Activated CD4-positive, alpha-beta T cell treated with anti-CD3 and anti-CD28 coated beads for 36 hours (primary cell): ENCODE measurements around the gene RTL10. TPM values are rescaled to one million over a fixed set of nuclear protein-coding genes. Genes with fewer than 3 reads are reported as not detected.
A peak's percentile ranks its signal among the peaks of the same experiment; 100 is the strongest.

Source experiments
- ATAC-seq: fragments of 200-7000 bp; cut with Tn5 transposase; one replicate; pipeline ENCODE4 v1.10.0; 2021; ENCODE audit warnings: mild to moderate bottlenecking, moderate library complexity
- CTCF ChIA-PET: fragments of 350-600 bp; sonication (Branson Sonifier 250); formaldehyde crosslinking; loops from one replicate; lab custom pipeline; 2021; ENCODE audit warnings: antibody characterized with exemption; lab: Charles Lee
- POLR2A ChIA-PET: fragments of 350-600 bp; sonication (Branson Sonifier 250); formaldehyde crosslinking; loops from one replicate; lab custom pipeline; 2021; ENCODE audit warnings: antibody characterized with exemption, inconsistent platforms; lab: Charles Lee
- DNase-seq: peaks from one replicate; pipeline ENCODE4 v3.0.0-alpha.2; 2020
- H3K27ac Mint-ChIP-seq: one replicate; pipeline ENCODE4 v1.8.0; 2021; ENCODE audit warnings: mixed read lengths
- H3K27me3 Mint-ChIP-seq: one replicate; pipeline ENCODE4 v1.8.0; 2021; ENCODE audit warnings: mixed read lengths
- H3K36me3 Mint-ChIP-seq: one replicate; pipeline ENCODE4 v1.8.0; 2021; ENCODE audit warnings: low read depth, mixed read lengths
- H3K4me1 Mint-ChIP-seq: one replicate; pipeline ENCODE4 v1.8.0; 2021; ENCODE audit warnings: mixed read lengths
- H3K4me3 Mint-ChIP-seq: one replicate; pipeline ENCODE4 v1.8.0; 2021; ENCODE audit warnings: mild to moderate bottlenecking, moderate library complexity, mixed read lengths
- H3K9me3 Mint-ChIP-seq: one replicate; pipeline ENCODE4 v1.8.0; 2021; ENCODE audit warnings: low read depth, mixed read lengths
- intact Hi-C, 2 experiments: fragments of 100-400 bp; cut with DNase I in 1 of 2; cut with micrococcal nuclease in 1 of 2; formaldehyde crosslinking; loops; one replicate each; pipeline versions ENCODE4 v1.14.2 to v1.15.1; 2022 to 2024; cut with DNase I, micrococcal nuclease
- total RNA-seq, 2 experiments: library from RNA; stranded (reverse); gene quantifications; one replicate each; pipeline ENCODE4 v1.2.3, GENCODE V29; 2021

The RTL10 gene
- total RNA-seq, 2 experiments from 2014 or later, result 14.9 to 15.6 TPM

DNA sequence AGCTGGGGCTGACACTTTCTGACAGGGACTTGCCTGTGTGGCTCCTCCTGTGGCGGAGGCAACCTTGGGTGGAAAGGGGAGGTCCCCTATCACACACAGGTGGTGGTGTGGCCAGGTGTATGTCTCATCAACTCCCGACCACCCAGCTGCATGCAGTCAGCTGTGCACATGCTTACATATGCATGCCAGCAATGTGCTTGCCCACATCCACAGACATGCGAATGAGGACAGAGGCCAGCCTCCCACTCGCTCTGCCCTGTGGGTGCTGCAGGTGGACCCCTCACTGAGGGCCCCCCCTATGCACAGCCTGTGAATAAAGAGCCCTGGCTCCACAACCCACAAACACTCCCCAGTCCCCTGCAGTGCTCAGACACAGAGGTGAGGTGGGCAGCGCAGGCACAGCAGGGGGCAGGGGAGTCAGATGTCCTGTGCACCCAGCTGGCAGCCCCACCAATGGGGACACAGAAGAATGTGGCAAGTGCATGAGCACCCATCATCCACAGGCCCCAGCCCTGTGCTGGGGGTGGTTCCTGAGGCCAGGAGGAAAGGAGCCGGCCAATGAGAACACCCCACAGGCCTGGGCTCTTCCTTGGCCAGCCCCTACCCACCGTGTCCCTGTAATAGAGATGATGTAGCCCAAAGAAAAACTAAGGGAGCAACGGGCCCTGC lies 9.5 kb downstream of the RTL10 start:
- Mint-ChIP-seq H3K36me3 (peaks cover 20% of the 10 kb centered on the region), H3K27ac (peak overlapping the region; percentile 29), H3K4me3 (no peak overlapping the region), H3K4me1 (peaks cover 21% of the 10 kb centered on the region), H3K27me3 (no peaks in the 10 kb centered on the region), H3K9me3 (no peaks in the 10 kb centered on the region)
- peak; percentile 42 for ATAC-seq
- intact Hi-C loops, result loop anchor here in 1 of 2 experiments (2.0 kb wide), 1 partner anchor 66 kb away; no protein-coding TSS in a partner anchor
- DNase-seq, result peak; percentile 34
- ChIA-PET CTCF (interaction anchor here (1.0 to 2.0 kb wide), 4 partner anchors 10 to 166 kb away, joined by 3 to 5 read pairs (median 3); partner anchors contain the start of gene GP1BB), POLR2A (interaction anchor here (1.0 kb wide), 1 partner anchor 10 kb away, joined by 3 read pairs; no protein-coding TSS in a partner anchor)

DNA sequence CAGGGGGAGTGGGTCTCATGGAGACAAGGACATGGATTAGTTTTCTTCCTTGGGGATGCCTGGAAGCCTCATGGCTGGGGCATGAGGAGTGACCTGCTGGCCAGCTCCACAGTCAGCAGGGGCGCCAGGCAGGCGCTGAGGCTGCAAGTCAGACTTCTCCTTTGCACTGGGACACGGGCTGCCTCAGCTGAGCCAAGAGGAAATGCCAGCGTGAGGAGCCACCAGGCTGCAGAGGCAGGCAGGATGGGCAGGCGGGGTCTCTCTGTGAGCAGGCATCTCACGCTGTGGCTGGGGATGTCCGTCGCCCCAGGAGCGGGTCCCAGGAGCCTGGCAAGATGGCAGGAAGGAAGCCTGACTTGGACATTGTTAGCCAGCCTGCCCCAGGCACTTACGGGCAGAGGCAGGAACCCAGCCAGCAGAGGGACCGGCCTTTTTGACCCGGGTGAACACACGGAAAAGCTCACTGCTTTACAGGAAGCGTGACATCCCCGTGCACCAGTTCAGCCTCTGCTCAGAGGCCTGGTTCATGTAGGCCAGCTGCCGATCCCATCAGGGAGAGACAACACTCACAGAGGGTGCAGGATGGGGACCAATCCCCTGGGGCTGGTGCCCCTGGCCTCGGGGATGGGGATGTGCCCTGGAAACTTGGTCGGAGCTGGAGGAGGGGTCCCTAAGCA lies 10.2 kb downstream of the RTL10 start:
- ChIA-PET POLR2A (interaction anchor here (1.0 kb wide), 1 partner anchor 11 kb away, joined by 3 read pairs; no protein-coding TSS in a partner anchor), CTCF (interaction anchor here (1.0 to 2.0 kb wide), 4 partner anchors 10 to 165 kb away, joined by 3 to 5 read pairs (median 3); partner anchors contain the start of gene GP1BB)
- Mint-ChIP-seq H3K4me3 (peak overlapping the region; percentile 20), H3K4me1 (peaks cover 19% of the 10 kb centered on the region), H3K27ac (peak overlapping the region; percentile 29), H3K9me3 (no peaks in the 10 kb centered on the region), H3K36me3 (peaks cover 18% of the 10 kb centered on the region), H3K27me3 (no peaks in the 10 kb centered on the region)
- DNase-seq (peak; percentile 46), ATAC-seq (peak; percentile 65)
- intact Hi-C loops, result loop anchor here in 1 of 2 experiments (2.0 kb wide), 1 partner anchor 66 kb away; no protein-coding TSS in a partner anchor

DNA sequence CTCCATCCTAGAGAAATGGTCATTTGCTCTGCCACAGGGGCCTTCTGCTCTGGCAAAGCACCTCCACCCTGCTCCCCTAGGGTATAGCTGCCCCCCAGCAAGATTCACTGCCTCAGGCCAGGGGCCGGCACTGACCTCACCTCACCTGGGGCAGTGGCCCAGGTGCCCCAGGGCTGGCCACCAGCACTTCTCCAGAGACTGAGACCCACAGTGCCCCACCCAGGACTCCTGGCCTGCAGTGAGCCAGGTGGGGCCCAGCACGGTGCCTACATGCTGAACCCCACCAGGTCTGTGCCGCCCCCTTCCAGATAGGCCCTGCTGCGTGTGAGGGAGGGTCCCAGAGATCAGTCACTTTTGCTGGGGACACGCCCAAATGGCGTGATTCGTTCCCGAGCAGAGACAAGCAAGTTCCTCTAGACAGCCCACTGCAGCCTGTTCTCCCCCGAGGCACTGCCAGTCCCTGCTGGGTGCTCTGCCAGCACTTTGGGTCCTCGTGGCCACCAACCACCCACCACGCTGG lies 10.8 kb downstream of the RTL10 start:
- intact Hi-C loops, result loop anchor here in 1 of 2 experiments (2.0 kb wide), 1 partner anchor 67 kb away; no protein-coding TSS in a partner anchor
- Mint-ChIP-seq H3K9me3 (no peaks in the 10 kb centered on the region), H3K27me3 (no peaks in the 10 kb centered on the region), H3K4me3 (no peak overlapping the region), H3K27ac (no peak overlapping the region), H3K4me1 (peaks cover 19% of the 10 kb centered on the region), H3K36me3 (peaks cover 17% of the 10 kb centered on the region)
- ATAC-seq (peak; percentile 8), DNase-seq (no peak)
- POLR2A ChIA-PET, result interaction anchor here (1.0 kb wide), 1 partner anchor 12 kb away, joined by 3 read pairs; no protein-coding TSS in a partner anchor
- CTCF ChIA-PET, result interaction anchor here (1.0 to 2.0 kb wide), 4 partner anchors 9 to 164 kb away, joined by 3 to 5 read pairs (median 3); partner anchors contain the start of gene GP1BB

DNA sequence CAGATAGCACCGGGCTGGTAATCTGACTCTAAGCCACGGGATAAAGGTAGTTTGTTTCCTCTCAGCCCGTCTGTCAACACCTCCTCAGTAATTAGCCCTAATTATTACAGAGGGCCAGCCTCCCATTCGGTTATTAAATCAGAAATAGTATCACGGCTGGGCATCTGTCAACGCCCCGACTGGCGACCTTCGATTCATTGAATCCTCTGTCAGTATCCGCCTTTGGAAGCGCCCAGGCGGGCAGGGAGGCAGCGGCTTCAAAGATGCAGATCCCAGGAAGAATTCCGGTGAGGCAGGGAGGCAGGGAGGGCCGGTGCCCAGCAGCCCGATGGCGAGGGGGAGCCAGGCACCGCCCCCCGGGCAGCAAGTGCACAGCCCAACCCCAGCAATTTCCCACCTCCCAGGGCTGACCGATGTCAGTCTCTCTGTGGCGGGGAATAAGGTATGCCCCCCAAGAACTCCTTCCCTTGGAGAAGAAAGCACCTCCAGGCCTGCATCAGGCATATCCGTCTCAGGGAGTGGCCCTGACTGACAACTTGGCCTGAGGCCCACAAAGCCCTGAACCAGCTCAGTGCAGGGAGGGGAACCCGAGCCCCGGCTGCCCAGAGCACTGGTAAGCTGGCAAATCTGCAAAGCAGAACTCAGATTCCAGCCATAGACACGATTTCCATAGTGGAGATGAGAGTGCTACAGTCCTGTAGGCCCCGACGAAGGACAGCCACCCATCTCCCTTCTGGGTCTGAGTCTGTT lies 11.4 kb downstream of the RTL10 start:
- CTCF ChIA-PET, result interaction anchor here (1.5 kb wide), 1 partner anchor 8 kb away, joined by 6 read pairs; no protein-coding TSS in a partner anchor

DNA sequence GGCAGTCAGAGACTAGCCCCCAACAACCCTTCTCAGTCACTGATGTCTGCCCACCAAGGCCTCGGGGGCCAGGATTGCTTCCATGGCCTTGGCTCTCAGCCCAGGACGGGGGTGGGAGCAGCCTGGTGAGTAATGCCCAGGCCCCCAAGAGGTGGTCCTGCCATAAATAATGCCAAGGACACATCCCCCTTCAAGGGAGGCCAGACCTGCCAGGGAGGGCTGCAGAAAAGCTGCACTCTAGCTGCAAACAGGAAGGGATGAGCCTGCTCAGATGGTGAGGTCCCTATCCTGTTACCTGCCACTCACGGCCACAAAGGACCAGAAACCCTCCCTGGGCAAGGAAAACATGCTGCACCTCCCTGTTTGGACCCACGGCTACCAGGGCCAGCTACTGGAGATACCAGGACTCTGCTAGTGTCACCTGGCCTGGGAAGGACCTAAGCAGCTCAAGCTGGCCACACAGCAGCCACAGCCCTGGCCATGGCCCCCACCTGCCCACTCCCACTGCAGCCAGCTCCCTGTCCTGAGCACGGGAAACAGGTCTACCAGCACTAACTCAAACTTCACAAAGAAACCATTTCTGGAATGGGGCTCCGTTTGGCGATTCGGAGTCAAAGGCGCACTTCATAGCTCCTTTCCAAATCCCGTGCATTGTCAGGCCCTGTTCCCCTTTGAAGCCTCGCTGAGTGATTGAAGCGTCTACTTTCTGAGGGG lies 12.1 kb downstream of the RTL10 start:
- Mint-ChIP-seq H3K4me3 (no peak overlapping the region), H3K27ac (no peak overlapping the region), H3K9me3 (no peaks in the 10 kb centered on the region), H3K4me1 (peaks cover 19% of the 10 kb centered on the region), H3K36me3 (peaks cover 8% of the 10 kb centered on the region), H3K27me3 (no peaks in the 10 kb centered on the region)
- intact Hi-C loops, result no loop called here
- POLR2A ChIA-PET, result no interaction called here
- DNase-seq, result no peak
- CTCF ChIA-PET, result interaction anchor here (1.5 kb wide), 1 partner anchor 9 kb away, joined by 6 read pairs; no protein-coding TSS in a partner anchor
- no peak for ATAC-seq

More for the DNA sequence above, 11.4 kb downstream of the RTL10 start:
- H3K4me3 Mint-ChIP-seq, result no peak overlapping the region
- POLR2A ChIA-PET, result no interaction called here
- ATAC-seq (no peak), DNase-seq (no peak)
- no peak overlapping the region for H3K27ac Mint-ChIP-seq
- peaks cover 19% of the 10 kb centered on the region for H3K4me1 Mint-ChIP-seq
- intact Hi-C loops, result no loop called here
- H3K27me3 Mint-ChIP-seq, result no peaks in the 10 kb centered on the region
- H3K9me3 Mint-ChIP-seq, result no peaks in the 10 kb centered on the region
- H3K36me3 Mint-ChIP-seq, result peaks cover 13% of the 10 kb centered on the region

DNA sequence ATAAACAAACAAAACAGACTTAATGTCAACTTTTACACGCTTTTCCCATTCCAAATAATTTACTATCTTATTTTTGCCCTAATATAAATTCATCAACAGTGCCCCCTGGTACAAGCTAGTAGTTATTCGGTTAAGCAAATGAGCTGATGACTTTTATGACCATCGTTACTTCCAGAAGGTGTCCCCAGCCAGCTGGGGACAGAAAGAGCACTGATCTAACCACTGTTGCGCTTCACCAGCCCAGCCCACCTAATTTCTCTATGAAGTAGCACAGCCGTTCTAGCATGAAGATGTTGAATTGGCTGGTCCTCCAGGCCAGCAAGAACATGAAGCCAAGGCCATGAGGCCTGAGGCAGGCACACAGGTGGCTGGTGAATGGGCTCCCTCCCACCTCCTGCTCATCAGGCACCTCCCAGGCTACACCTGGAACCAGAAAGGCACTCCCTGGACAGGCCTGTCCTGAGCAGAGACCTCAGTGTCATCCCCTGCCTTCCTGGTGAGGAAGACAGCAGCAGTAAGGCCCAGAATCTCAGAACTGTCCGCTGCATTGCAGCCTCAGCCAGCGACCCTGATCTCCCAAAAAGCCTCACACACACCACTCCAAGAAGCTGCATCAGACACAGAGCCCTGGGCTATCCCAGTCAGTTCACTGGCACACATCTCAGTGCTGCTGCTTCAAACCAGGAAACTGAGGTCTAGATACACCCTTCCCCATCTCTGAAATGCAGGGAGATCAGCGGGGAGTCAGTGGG lies 12.9 kb downstream of the RTL10 start:
- ChIA-PET CTCF (interaction anchor here (1.5 kb wide), 1 partner anchor 10 kb away, joined by 6 read pairs; no protein-coding TSS in a partner anchor), POLR2A (no interaction called here)
- no peaks in the 10 kb centered on the region for H3K9me3 Mint-ChIP-seq
- no peaks in the 10 kb centered on the region for H3K27me3 Mint-ChIP-seq
- no peak for DNase-seq
- H3K4me3 Mint-ChIP-seq, result no peak overlapping the region
- intact Hi-C loops, result no loop called here
- peaks cover 2% of the 10 kb centered on the region for H3K36me3 Mint-ChIP-seq
- peaks cover 19% of the 10 kb centered on the region for H3K4me1 Mint-ChIP-seq
- no peak overlapping the region for H3K27ac Mint-ChIP-seq
- ATAC-seq, result no peak

DNA sequence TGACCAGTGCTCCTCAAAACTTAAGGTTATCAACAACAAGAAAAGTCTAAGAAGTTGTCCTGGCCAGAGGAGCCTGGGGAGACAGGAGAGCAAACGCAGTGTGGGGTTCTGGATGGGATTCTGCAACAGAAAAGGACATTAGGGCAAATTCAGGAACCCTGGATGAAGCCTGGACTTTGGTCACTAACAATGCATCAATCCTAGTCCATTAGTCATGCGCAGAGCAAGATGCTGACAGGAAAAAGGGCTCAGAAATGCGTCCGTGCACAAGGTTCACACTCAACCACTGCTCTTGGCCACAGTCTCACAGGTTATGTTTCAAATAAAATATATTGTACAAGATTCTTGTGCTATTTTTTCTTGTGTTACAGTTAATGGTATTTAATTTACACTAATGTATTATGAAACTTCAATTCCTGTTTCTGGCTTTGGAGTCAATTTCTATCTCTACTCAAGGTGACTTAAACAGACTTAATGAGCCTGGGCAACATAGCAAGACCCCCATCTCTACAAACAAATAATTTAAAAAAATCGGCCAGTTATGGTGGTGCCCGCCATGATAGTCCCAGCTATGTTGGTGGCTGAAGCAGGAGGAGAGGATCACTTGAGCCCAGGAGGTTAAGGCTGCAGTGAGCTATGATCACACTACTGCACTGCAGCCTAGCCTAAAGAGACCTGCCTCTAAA lies 13.6 kb downstream of the RTL10 start:
- no peak for DNase-seq
- POLR2A ChIA-PET, result no interaction called here

DNA sequence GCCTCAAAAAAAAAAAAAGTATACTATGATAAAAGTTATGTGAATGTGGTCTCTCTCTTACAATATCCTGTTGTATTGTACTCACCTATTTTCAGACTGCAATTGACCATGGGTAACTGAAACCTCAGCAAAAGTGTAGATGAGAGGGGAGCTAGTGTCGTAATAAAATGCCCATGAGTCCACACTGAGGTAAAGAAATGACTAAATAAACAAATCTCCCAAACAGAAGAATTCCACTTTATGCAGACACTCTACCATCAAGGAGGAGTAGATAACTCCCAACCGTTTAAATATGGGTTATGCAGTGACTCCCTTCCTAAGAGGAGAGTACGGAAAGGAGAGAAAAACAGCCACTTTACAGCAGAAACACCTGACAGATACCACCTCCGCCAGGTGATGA lies 14.6 kb downstream of the RTL10 start:
- no peak overlapping the region for H3K27ac Mint-ChIP-seq
- peaks cover 23% of the 10 kb centered on the region for H3K4me1 Mint-ChIP-seq
- ATAC-seq, result no peak
- H3K4me3 Mint-ChIP-seq, result no peak overlapping the region
- intact Hi-C loops, result no loop called here
- no peak for DNase-seq
- H3K27me3 Mint-ChIP-seq, result no peaks in the 10 kb centered on the region
- ChIA-PET CTCF (no interaction called here), POLR2A (no interaction called here)
- H3K9me3 Mint-ChIP-seq, result no peaks in the 10 kb centered on the region
- no peaks in the 10 kb centered on the region for H3K36me3 Mint-ChIP-seq

More for the DNA sequence above, 13.6 kb downstream of the RTL10 start:
- H3K27me3 Mint-ChIP-seq, result no peaks in the 10 kb centered on the region
- no peak overlapping the region for H3K4me3 Mint-ChIP-seq
- CTCF ChIA-PET, result no interaction called here
- H3K36me3 Mint-ChIP-seq, result peaks cover 2% of the 10 kb centered on the region
- ATAC-seq, result no peak
- intact Hi-C loops, result no loop called here
- peaks cover 23% of the 10 kb centered on the region for H3K4me1 Mint-ChIP-seq
- no peaks in the 10 kb centered on the region for H3K9me3 Mint-ChIP-seq
- no peak overlapping the region for H3K27ac Mint-ChIP-seq

DNA sequence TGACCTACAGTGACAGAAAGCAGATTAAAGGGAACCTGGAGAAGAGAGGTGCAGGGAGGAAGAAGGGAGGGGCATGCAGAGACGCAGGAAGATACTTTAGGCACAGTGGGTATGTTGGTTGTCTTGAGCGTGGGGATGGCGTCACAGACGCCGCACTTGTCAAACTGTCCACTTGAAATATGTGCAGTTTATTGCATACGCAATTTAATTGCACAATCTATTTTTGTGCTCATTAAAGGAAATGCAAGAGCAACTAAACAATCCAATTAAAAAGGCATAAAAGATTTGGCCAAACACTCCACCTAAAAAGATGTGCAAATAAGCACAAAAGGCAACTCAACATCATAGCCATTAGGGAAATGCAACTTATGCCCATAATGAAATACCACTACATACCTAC lies 16.8 kb downstream of the RTL10 start:
- DNase-seq (no peak), ATAC-seq (no peak)
- ChIA-PET POLR2A (no interaction called here), CTCF (no interaction called here)
- Mint-ChIP-seq H3K27ac (no peak overlapping the region), H3K9me3 (no peaks in the 10 kb centered on the region), H3K4me1 (peaks cover 22% of the 10 kb centered on the region), H3K36me3 (no peaks in the 10 kb centered on the region), H3K4me3 (no peak overlapping the region), H3K27me3 (no peaks in the 10 kb centered on the region)
- intact Hi-C loops, result no loop called here
